GM18505 (cell line): ENCODE data around the gene TIGD3.

Experiments
- ATAC-seq: cut with Tn5 transposase; IDR thresholded peaks from one replicate; pipeline ENCODE4 v1.9.1; 2021; ENCODE audit not compliant: unreplicated experiment
- POLR2A ChIP-seq: IDR thresholded peaks from 4 replicates; pipeline ENCODE4 v1.6.1; 2011; ENCODE audit warnings: borderline replicate concordance; ENCODE audit not compliant: insufficient read depth, insufficient read length; ENCODE audit errors: extremely low read depth

The TIGD3 gene

DNA sequence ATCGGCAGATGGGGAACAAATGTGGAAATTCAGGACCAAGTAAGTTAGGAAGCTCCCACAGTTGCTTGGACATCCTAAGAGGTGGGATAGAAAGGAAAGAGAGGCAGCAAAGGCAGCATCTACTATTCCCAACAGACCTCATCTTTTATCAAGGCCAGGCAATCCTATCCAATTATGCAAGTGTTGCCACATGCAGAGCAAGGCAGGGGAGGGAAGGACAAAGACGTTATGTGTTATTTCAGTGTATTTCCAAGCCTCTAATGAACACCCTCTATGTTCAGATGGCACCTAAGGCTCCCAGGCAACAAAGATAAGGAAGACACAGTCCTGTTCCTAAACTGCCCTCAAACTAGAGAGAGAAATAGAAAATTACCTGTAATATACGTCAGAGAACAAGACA lies 9.2 kb downstream of the TIGD3 start:
- TF ChIP-seq POLR2A = no peak
- ATAC-seq = no peak

DNA sequence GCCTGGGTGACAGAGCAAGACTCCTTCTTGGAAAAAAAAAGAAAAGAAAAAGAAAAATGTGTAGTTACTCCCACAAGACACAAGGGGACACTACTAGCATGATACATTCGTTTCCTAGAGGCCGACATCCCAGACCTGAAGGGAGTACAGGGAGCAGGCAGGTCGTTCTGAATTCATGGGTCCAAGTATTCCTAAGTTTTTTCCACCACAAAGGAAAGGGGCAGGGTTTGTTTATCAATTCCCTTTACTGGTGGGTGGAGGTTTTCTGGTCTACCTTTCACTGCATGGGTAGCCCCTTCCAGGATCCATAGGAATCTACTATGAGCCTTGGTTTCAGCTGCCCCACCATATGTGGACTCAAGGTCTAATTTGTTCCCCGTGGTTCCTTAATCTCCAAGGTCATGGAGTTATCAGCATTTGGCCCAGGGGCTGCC lies 11.8 kb downstream of the TIGD3 start:
- ATAC-seq = no peak
- TF ChIP-seq POLR2A = no peak

DNA sequence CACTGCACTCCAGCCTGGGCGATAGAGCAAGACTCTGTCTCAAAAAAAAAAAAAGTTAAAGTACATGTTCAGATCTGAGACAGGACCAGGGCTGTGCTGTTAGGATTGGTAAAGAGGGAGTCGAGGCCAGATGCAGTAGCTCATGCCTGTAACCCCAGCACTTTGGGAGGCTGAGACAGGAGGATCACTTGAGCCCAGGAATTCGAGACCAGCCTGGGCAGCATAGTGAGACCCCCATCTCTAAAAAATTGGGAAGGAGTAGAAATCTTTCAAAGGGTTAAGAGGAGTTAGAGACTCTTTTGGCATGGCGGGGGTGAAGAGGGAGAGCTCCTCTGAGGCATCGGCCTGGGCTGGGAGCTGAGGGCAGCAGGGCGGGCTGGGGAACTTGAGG lies 16.1 kb downstream of the TIGD3 start:
- ATAC-seq = no peak
- no peak for TF ChIP-seq POLR2A

DNA sequence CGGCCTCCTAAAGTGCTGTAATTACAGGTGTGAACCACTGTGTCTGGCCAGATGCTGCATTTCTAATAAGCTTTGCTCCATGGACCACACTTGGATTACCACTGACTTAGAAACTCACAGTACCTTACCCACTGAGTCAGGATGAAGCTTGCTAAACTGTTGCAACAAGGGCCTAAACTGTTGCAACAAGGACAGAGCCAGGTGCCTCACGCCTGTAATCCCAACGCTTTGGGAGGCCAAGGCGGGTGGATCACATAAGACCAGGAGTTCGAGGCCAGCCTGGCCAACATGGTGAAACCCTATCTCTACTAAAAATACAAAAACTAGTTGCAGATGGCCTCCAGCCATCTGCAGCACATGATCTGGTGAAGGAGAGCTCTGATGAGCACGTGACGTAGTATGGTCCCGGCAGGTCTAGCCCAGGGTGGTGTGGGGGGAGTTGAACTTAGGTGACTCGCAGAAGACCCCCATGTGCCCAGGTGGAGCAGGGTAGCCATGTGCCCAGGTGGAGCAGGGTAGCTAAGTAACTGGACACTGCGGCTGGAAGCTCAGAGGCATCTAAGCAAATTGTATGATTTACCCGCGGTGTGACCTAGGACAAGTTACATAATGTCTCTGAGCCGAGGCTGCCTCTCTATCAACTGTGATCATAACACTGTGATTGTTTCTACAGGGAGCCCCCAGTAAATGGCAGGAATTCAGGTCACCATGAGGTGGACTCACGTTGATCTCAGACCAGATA lies 19.5 kb downstream of the TIGD3 start:
- TF ChIP-seq POLR2A = no peak

DNA sequence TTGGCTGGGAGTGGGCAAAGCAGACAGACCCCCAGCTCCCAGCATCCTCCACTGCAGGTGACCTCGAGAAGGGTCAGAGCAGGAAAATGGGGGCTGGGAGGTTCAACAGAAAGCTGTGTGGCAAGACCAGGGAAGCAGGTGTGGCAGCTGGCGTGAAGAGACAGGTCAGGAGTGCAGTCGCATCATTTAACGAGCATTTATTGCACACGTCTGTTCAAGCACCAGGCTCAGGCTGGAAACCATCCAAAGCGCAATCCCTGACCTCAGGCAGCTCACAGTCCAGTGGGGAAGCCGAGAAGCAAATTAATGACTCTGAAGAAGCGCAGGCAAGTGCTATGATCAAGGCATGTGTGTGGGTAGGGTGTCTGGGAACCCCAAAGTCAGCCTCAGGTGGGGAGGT lies 20.5 kb downstream of the TIGD3 start:
- no peak for TF ChIP-seq POLR2A
- no peak for ATAC-seq

More for the DNA sequence above, 19.5 kb downstream of the TIGD3 start:
- no peak for ATAC-seq

DNA sequence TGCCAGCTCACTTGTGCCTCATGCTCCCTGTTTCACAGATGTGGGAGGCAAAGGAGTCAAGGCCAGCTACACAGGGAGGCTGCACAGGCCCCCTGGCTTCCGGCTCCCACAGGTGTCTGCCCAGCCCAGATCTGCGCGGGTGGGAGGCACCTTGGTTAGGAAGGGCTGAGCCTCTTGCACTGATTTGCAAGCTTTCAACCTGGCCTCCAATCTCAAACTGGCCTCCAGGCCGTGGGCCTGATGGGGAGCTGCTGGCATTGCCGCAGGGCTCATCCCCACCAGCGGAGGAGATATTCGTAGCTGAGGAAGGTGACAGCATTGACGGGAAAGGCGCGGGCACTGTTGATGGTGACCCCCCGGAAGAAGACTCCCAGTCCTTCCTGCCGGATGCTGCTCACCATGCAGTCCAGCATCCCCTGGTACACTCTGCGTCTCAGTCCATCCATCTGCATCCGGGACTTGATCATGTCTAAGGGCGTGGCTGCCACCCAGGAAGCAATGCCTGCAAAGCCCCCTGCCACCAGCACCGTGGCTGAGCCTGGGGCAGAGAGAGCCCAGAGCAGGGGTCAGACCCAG lies 21.7 kb downstream of the TIGD3 start:
- TF ChIP-seq POLR2A = no peak
- ATAC-seq = no peak

DNA sequence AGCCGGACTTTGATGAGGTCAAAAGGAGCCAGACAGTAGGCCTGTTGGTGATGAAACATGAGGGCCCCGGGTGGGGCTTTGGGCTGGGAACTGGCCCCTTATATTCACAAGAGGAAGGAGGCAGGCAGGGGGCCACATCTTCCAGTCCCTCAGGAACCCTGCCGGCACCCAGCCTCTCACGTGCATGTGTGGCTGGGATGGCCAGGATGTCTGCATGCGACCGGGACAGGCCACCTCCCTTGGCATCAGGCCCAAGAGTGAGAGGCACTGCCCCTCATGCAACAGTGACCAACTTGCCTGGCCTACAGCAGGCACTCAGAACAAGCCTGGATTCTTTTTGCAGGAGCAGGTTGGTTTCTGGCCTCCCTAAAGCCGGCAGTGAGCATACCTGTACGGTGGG lies 22.5 kb downstream of the TIGD3 start:
- TF ChIP-seq POLR2A = no peak
- ATAC-seq = no peak

DNA sequence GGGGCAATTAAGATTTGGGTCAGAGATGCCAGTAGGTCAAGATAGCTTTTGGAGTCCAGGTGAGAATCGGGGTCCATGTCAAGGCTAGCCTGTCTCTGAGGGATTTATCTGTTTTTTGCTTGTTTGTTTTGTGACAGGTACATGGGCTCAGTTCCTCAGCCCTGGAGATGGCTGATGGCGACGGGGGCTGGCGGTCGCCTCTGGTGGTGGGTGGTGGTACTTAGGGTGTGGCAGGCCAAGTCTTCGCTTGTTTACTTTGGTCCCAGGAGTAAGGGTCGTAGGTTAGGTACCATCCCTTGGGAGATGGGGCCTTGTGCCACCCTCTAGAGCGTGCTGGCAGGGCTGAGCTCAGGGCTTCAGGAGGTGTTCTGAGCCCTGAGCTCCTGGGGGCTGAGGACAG lies 23.2 kb downstream of the TIGD3 start:
- no peak for ATAC-seq
- TF ChIP-seq POLR2A = no peak

DNA sequence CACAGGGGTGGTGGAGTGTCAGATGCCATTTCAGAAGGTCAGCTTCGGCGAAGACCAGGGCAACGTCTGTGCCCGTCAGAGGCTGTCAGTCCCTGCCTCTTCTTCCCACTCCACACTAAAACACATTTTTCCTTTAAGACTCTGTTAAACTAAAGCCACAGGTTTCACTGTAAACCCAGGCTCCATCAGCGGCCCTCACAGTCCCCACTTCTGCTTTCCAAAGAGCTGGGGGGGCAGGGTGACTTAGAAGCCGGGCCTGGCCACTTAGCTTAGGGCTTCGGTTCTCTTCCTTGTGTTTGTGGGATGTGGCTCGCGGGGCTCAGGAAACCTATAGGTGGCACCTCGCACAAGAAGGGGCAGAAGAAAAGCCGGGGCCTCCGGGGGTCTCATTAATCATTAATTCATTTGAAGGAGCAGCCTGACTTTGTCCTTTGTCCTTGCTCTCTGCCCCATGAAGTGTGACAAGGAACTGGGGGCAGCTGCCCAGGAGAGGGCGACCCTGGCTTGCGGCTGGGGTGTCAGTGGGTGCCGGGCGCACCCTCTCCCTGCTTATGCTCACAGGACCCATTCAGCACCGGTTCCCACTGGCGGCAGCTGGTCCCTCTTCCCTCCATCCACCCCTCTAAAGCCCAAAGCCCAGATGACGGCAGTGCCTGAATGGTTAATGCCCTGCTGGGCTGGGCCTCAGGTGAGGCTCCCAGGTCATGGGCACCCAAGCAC lies 23.8 kb downstream of the TIGD3 start:
- ATAC-seq = no peak
- TF ChIP-seq POLR2A = no peak

DNA sequence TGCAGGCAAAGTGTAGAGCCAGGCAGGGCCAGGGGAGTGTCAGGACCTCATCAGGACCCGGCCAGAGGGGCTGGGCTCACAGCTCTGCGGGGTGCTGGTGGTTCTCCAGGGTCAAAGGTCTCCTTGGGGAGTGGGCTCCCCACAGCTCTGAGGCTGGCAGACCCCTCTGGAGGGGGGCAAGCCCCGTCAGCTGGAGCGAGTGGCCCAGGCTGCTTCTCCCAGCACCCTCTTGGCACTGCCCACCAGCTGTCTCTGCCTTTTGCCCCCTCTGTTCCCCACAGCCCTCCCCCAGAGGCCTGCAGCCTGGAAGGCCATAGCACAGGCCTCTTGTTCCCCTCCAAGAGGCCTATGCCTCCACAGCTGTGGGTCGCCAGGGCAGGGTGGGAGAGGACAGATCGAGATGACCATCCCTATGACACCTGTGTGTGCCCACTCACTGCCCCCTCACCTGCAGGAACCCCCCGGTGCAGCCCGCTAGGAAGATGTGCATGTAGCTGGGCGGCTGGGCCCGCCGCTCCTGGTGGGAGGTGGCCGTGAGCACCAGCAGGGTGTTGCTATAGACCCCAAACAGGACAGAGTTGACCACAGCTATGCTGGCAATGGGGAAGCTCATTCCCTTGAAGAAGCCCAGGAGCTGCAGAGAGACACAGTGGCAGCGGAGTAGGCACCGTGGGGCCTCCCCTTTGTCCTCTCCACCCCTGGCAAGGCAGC lies 24.5 kb downstream of the TIGD3 start:
- ATAC-seq = no peak
- TF ChIP-seq POLR2A = no peak

DNA sequence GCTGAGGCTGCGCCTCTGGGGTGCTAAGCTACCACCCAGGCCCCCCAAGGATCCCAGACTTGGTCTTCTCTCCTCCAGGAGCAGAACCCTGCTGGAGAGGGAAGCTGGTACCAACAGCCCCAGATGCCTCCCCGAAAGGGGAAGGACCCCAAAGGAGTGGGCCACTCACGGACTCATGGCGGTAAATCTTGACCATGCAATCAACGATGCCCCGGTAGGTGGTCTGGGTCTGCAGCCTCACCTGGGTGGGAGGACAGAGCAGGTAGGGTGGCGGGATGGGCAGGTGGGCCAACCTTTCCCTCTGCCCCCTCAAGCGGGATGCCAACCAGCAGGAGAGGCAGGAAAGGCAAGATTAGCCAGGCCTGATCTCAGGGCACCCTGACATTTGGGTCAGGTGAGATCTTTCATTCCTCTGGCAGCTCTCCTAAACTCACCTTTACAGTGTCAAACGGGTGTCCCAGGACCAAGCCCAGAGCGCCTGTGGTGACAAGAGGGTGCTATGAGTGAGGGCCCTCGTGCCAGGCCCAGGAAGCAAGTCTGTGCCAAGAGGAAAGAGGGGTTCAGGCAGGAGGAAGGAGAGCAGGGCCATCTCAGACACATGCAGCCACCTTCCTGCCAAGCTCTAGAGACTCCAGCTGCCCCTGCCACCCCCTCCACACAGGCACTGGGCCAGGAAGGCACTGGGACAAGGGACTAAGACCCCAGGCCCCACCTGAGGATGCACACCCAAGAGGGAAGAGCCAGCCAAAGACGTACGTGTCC lies 25.3 kb downstream of the TIGD3 start:
- no peak for TF ChIP-seq POLR2A
- no peak for ATAC-seq

DNA sequence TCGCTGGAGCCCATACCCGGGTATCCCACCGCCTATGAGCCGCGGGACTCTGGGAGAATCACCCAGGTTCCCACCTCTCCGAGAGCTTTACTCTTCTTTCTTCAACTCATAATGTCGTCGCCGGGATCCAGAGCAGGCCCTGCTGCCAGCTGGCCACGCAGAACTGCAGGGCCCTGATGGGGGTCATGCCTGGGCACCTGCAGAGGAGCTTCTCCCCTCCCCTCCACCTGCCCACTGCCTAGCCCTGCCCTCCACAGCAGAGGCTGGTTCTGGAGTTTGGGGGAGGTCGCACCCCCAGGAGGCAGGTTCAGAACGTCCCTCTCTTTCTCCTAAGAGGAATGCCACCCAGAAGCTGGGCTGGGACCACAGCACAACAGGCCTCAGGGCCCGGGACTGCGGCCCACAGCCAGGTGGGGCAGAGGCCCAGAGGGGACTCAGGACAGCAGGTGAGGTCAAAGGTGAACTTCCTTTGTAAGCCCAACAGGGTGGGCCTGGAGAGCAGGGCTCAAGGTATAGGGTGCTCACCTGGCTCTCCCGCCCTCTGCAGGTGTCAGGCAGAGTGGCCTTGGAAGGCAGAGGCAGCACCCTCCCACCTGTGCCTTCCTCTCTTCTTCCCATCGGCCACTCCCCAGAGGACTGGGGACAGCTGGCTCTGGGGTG lies 26.0 kb downstream of the TIGD3 start:
- ATAC-seq = no peak
- no peak for TF ChIP-seq POLR2A
